ENCODE data around the gene SPINT2. TPM values are rescaled to one million over a fixed set of nuclear protein-coding genes. Genes with fewer than 3 reads are reported as not detected.

Gene SPINT2
- total and polyA plus RNA-seq, 2 of the 13 experiments (the other 11 are each of a cell fraction or from before 2014, with no cell fraction given) = 0.31 to 0.77 TPM

DNA sequence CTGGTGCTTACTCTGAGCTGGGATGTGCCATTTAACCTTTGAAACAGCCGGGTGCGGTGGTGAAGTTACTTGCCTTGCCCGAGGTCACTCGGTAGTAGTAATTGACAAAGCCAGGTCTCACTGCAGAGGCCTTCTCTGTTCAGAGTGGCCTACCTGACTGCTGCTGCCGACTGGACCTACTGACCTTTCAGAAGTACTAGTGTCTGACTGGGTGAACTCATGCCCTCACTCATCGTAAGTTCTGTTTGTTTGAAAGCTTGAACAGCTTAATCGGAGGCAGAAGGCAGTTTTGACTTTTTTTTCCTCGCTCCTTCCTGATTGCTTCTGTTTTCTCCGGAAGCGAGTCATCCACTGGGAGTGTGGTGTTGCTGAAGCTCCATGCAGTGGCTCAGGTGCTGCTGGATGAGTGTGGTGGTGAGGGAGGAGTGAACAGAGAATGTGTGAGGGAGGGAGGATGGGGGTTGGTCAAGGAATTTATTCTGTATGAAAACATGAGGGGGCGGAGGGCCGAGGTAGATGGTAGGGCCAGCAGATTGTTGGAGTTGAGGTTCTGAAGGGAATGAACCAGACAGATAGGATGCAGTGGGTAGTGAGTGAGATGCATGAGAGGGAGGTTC lies 2.7 kb downstream of the SPINT2 start (continued):
- no peak for TF ChIP-seq SALL2 (CRISPR knock-in tag; IDR thresholded peaks at IDR 0.05)
- TF ChIP-seq ZMAT3 (CRISPR knock-in tag; conservative IDR thresholded peaks at IDR 0.05) = no peak
- no peak for TF ChIP-seq MTF1 (CRISPR knock-in tag; IDR thresholded peaks at IDR 0.05)
- no peak for TF ChIP-seq ZBTB37 (CRISPR knock-in tag; IDR thresholded peaks at IDR 0.05)
- no peak for TF ChIP-seq CCDC6 (CRISPR knock-in tag; IDR thresholded peaks at IDR 0.05)
- TF ChIP-seq AGO2 (optimal IDR thresholded peaks at IDR 0.05; ENCODE audit: low read depth, low read length) = no peak
- TF ChIP-seq TCF12 (IDR thresholded peaks at IDR 0.05) = no peak
- no peak for TF ChIP-seq TCF12 (CRISPR knock-in tag; IDR thresholded peaks at IDR 0.05)
- TF ChIP-seq ZNF747 (CRISPR knock-in tag; IDR thresholded peaks at IDR 0.05; ENCODE audit: borderline replicate concordance) = no peak
- TF ChIP-seq ZNF772 (CRISPR knock-in tag; IDR thresholded peaks at IDR 0.05) = no peak
- TF ChIP-seq, protein P1, sequence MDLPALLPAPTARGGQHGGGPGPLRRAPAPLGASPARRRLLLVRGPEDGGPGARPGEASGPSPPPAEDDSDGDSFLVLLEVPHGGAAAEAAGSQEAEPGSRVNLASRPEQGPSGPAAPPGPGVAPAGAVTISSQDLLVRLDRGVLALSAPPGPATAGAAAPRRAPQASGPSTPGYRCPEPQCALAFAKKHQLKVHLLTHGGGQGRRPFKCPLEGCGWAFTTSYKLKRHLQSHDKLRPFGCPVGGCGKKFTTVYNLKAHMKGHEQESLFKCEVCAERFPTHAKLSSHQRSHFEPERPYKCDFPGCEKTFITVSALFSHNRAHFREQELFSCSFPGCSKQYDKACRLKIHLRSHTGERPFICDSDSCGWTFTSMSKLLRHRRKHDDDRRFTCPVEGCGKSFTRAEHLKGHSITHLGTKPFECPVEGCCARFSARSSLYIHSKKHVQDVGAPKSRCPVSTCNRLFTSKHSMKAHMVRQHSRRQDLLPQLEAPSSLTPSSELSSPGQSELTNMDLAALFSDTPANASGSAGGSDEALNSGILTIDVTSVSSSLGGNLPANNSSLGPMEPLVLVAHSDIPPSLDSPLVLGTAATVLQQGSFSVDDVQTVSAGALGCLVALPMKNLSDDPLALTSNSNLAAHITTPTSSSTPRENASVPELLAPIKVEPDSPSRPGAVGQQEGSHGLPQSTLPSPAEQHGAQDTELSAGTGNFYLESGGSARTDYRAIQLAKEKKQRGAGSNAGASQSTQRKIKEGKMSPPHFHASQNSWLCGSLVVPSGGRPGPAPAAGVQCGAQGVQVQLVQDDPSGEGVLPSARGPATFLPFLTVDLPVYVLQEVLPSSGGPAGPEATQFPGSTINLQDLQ (CRISPR knock-in tag; IDR thresholded peaks at IDR 0.05) = no peak
- no peak for TF ChIP-seq ZNF652 (CRISPR knock-in tag; IDR thresholded peaks at IDR 0.05; ENCODE audit: borderline replicate concordance, low read depth)
- TF ChIP-seq ZNF512 (CRISPR knock-in tag; IDR thresholded peaks at IDR 0.05) = no peak
- no peak for TF ChIP-seq ZNF224 (CRISPR knock-in tag; IDR thresholded peaks at IDR 0.05)
- TF ChIP-seq GPN1 (CRISPR knock-in tag; IDR thresholded peaks at IDR 0.05; ENCODE audit: borderline replicate concordance) = no peak
- TF ChIP-seq ZNF713 (CRISPR knock-in tag; IDR thresholded peaks at IDR 0.05) = no peak
- no peak for TF ChIP-seq ZNF562 (CRISPR knock-in tag; IDR thresholded peaks at IDR 0.05; ENCODE audit: borderline replicate concordance)
- TF ChIP-seq ATF3 (CRISPR knock-in tag; IDR thresholded peaks at IDR 0.05) = no peak
- 0 out of 2 replicates have a peak, but pooled peaks have one; percentile 25 for TF ChIP-seq ARNT2 (CRISPR knock-in tag; IDR thresholded peaks at IDR 0.05; ENCODE audit: low read depth)
- no peak for TF ChIP-seq STAG1 (CRISPR knock-in tag; IDR thresholded peaks at IDR 0.05)
- TF ChIP-seq, protein P2, sequence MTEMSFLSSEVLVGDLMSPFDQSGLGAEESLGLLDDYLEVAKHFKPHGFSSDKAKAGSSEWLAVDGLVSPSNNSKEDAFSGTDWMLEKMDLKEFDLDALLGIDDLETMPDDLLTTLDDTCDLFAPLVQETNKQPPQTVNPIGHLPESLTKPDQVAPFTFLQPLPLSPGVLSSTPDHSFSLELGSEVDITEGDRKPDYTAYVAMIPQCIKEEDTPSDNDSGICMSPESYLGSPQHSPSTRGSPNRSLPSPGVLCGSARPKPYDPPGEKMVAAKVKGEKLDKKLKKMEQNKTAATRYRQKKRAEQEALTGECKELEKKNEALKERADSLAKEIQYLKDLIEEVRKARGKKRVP (CRISPR knock-in tag; IDR thresholded peaks at IDR 0.05) = no peak
- TF ChIP-seq, protein P3, sequence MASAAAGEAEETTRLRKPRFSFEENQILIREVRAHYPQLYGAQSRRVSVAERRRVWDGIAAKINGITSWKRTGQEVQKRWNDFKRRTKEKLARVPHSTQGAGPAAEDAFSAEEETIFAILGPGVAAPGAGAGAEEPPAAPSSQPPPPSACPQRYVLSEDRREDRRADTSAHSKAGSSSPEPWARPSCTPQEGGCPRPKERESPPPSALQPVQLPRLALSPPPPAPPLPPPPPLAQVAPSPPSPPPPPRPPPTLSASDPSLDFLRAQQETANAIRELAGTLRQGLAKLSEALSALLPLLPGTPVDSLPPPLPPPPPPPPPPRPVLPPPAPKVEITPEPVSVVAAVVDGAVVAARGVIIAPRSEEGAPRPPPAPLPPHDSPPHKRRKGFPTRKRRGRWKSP (CRISPR knock-in tag; IDR thresholded peaks at IDR 0.05) = no peak
- no peak for TF ChIP-seq CC2D1A (CRISPR knock-in tag; IDR thresholded peaks at IDR 0.05)
